G401.6 (cell line): ENCODE measurements around the gene CCR6.
"Not testable (repeated sequence)": the region's sequence is repeated elsewhere in the genome, so short reads cannot be mapped to it uniquely, and the experiment has no call there.

Experiments used
- FAIRE-seq: peaks from 2 replicates; lab custom pipeline; 2012; peaks lifted over from hg19 to GRCh38; lab: Jason Lieb, UNC

The CCR6 gene

DNA sequence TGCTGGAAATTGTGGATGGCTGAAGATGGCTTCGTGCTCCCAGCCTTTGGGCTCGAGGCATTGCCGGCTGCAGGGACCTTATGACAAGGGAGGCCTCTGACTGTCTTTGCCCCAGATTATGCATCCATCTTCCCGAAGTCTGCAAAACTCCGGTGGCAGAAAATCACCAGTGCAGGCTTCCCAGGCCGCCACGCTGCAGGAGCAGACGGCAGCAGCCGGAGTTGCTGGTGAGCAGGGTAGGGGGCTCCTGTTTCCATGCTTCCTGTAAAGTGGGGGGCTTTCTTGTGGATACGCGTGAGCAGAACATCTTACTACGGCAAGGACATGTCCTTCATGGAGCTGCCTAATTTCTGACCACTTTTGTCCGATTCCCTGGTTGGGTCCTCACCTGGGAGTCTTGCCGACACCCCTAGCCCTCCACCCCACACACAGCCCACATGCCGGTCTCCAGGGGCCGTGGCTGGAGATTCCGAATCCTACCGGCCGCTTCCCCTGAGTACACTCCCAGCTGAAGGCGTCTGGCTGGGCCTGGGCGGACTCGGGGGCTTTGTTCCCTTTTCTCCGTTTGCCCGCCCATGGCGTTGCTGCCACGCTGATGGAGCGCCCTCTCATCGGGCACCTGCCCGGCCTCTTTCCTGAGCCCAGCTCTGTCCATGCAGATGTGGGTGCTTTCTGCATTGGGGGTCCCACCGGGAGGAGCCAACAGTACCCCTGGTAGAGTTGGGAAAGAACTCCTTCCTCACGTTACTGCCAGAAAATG, 56.2 kb downstream of the CCR6 start:
- FAIRE-seq: not testable (repeated sequence)

- FAIRE-seq: not testable (repeated sequence)
These were observed 57.2 kb downstream of the CCR6 start for GRCh38 chr6:167180086-167180485.

GRCh38 chr6:167181351-167181750, 58.5 kb downstream of the CCR6 start:
- not testable (repeated sequence) for FAIRE-seq

GRCh38 chr6:167182913-167183314, 60.0 kb downstream of the CCR6 start:
- FAIRE-seq: peak; percentile 95

DNA sequence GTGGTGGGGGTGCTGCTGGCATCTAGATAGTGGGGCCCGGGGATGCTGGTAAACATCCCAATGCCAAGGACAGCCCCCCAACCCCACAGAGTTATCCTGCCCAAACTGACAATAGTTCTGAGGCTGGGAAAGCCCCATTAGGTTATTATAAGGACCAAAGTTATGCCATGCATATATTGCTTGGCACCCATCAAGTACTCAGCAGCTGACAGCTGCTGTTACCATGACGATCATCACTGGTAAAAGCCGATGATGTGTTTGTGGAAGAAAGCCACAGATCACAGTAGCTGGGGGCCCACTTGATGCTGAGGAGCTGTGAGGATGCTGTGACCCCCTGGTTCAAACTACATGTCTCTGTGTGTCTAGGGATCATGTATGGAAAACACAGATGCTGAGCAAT, 62.2 kb downstream of the CCR6 start:
- not testable (repeated sequence) for FAIRE-seq

DNA sequence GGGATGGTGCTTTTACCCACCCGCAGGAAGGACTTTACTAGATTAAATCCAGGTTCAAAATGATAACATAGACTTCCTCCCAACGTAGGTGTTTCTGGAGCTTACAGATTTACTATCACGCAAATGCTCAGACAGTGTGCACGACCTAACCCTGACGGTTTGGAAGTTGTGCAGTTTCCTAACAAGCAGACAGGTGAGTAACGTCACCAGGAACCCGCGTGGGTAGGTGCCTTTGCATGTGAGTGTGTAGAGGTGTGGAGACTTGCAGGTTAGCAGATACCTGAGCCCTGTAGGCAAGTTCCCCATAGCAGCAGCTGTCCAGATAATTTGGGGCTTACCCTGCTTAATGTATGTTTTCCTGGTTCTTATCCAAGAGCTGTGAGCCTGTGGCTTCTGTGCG, 64.4 kb downstream of the CCR6 start:
- not testable (repeated sequence) for FAIRE-seq
